ENCODE data around the gene RNF141.

RNF141 gene, protein sequence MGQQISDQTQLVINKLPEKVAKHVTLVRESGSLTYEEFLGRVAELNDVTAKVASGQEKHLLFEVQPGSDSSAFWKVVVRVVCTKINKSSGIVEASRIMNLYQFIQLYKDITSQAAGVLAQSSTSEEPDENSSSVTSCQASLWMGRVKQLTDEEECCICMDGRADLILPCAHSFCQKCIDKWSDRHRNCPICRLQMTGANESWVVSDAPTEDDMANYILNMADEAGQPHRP

DNA sequence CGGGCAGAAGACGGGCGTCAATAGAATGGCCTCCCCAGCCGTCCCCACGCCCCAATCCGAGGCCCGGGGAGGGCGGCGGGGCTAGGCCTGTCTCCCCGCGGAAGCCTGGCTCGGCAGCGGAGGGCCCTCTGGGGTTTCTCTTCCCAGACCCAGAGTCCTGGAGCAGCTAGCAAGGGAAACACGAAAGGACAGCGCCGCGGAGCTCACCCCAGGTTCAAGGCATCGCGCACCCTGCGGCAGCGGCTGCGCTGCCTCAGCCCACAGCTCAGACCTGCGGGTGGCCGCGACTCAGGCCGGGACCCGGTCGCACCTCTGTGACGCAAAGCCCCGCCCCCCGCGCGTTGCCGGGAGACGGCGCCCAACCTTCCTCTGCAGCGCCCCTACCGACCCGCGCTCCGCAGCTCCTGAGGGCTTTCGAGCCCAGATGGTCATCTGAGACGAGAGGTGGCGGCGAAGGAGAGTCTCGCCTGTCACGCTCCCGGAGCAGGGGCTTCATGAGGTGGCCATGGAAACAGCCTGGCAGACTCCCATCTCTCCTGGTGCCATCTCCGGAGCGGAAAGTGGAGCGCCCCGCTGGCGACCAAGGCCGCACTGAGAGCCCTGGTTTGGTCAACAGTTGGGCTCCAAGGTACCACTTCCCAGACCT, at the start of gene RNF141:
TSS of gene RNF141 (minus strand) at position 273 of the 646 bp plus-strand sequence. CDS start 7,029 bp downstream, outside the sequence.
- peak; percentile 94 for DNase-seq (ENCODE audit: low spot score)

DNA sequence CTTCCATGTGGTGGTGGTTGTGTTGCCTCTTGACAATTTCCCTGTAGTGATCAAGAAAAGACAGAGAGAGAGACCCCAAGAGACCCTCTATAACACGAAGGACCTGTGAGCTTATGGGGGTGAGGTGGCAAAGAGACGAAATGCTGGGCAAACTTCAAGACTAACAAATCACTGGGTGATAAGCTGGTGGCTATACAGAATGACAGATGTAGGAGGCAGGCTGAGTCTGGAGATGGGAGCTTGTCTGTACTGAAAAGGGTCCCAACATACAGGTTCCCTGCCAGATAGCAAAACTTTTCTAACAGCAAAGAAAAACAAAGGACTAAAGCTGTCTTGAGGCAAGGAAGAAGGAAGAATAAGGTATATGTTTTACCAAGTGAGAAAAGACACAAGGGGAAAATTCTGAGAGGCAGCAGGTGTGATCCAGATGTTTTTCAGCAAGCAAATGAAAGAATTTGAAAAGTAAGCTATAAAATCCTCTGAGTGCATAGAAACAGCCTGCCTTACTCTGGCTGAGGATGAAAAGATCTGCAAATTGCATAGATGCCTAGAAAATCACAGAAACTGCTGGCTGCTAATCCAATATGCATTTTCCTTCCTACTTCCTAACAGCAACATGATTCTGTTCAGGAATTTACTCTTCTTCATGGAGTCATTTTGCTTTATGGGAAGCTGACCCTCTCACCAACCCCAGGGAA, 49.4 kb upstream of the RNF141 start:
- DNase-seq (ENCODE audit: low spot score) = no peak

DNA sequence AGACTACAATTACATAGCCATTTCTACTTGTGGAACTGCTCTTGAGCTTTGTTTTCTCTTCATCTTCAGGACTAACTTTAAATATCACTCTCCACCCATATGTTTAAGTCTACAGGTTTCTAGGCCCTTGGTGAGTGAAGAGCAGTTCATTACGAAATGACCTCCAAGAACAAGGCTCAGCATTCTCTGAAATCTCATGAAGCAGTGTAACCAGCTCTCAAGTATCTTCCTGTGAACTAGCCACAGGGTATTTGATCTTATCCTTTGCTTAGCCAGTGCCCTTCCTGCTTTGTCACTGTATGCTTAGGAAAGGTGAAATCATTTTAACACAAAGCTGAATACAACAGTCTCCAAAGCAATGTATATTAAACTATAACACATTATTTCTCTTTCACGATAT, 47.9 kb upstream of the RNF141 start:
- peak; percentile 23 for DNase-seq (ENCODE audit: low spot score)

DNA sequence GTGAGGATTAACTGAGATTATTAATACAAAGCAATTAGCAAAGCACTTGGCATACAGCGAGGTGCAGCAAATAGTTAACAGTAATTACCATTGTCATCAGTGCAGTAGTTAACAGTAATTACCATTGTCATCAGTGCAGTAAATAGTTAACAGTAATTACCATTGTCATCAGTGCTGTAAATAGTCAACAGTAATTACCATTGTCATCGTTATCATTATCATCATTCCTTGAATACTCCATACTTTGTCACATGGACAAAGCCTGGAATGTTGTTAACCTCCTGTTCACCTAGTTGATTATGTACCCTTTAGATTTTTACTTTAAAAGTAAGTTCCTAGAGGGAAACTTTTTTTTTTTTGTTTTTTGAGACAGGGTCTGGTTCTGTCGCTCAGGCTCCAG, 47.0 kb upstream of the RNF141 start:
- DNase-seq (ENCODE audit: low spot score) = no peak

DNA sequence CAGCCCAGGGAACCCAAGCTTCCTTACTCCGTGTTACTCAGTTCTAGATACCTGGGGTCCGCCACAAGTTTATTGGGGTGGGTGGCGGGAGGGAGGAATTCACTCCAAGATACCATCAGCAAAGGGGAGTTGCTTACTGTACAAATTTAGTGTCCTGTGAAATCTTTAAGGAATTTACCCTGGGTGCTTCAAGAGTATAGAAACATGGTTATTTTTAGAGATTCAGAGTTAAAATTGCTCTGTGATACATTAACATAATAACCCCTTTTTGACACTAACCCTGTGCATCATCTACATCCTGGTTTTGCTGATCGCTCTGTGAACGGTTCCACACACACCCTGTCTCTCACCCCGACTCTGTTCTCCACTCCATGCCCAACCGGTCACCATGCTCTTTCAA, 46.4 kb upstream of the RNF141 start:
- no peak for DNase-seq (ENCODE audit: low spot score)

DNA sequence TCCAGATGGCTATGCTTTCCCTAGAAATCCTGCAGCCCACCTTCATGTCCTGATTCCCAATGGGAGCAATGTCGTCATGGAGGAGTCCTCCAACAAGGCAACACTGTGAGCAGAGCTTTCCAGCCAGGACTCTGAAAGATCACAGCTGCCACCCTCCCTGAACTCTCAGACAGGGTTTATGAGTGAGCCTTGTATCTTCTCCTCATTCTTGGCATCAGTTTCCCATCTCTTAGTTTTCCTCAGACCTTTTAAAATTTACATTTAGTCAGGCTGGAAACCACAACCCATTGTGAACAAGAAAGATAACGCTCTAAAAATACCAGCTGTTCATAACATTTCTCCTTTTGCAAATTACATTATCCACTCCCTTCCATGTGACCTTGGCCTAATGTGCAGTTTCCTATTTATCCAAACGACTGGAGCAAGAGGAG, 43.1 kb upstream of the RNF141 start:
- DNase-seq (ENCODE audit: low spot score) = no peak

DNA sequence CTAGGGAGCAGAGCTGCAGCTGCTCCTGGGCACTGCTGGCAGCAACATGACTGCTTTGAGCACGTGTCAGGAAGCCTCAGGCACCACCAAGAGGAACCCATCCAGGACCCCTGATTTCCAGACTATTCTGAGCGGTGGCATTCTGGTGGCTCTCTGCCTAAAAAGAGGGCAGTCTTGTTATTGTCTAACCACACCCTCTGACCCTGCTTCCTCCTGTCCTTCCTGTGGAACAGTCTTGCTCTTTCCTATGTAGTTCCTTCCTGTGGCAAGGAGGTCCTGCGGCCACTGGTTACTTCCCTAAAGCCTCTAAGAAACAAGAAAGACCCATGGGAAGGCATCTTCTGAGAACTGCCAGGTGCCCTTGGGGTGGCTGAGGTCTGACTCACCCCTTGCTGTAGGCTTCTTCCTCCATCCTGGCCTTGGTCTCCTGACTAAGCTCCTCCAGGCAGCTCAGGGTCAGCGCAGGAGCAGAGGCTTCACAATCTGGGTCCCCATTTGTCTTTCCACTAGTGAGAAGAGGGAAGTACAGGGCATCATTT, 40.6 kb upstream of the RNF141 start:
- DNase-seq (ENCODE audit: low spot score) = peak; percentile 51

DNA sequence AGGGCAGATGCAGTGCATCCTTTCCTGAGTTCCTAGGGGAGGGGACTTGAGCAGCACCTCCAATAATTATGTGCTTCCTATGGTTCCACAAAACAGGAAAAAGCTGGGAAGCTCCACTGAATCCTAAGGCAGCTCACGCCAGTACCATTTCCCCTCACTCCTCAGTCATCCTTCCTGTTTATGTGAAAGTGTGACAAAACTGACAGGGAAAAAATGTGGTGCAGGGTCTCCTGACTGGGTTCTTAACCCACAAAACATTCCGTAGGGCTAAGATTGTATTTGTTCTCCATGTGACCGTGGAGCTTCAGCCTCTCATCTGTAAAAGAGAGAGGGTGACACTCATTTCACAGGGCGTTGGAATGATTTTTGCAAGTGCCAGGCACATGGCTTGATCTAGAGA, 39.6 kb upstream of the RNF141 start:
- no peak for DNase-seq (ENCODE audit: low spot score)

DNA sequence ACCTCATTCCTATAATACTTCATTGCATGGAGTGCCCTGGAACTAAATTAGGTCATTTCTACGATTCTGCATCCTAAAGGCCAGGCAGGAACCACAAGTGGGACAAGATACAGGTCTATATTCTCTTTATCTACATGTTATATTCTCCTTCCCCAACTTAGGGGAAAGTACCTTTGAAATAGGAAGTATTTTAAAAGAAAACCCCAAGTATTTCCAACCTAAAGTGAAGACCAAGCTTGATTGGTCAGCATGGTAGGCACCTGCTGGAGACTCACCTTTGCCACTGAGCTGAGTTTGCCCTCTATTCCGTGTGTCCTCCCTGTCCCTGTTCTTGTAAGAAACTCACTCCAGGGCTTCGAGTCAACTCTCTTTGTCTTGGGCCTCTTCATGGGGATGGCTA, 38.7 kb upstream of the RNF141 start:
- DNase-seq (ENCODE audit: low spot score) = no peak

DNA sequence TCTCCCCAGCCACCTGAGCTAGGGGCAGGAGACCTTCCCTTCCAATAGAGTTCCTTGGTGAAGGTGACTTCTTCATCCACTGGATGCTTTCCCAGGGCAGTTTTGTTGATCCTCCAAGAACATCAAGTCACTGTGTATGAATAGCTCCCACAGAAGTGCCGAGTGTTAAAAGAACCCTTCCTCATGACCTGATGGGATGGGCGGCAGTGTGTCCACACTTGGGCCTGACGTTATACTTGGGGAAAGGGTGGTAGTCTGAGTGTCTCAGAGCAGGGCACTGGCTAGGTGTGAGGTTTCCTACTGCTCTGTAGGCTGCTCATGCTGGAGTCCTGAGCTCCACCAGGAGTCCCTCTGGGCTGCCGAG, 35.0 kb upstream of the RNF141 start:
- DNase-seq (ENCODE audit: low spot score) = no peak

DNA sequence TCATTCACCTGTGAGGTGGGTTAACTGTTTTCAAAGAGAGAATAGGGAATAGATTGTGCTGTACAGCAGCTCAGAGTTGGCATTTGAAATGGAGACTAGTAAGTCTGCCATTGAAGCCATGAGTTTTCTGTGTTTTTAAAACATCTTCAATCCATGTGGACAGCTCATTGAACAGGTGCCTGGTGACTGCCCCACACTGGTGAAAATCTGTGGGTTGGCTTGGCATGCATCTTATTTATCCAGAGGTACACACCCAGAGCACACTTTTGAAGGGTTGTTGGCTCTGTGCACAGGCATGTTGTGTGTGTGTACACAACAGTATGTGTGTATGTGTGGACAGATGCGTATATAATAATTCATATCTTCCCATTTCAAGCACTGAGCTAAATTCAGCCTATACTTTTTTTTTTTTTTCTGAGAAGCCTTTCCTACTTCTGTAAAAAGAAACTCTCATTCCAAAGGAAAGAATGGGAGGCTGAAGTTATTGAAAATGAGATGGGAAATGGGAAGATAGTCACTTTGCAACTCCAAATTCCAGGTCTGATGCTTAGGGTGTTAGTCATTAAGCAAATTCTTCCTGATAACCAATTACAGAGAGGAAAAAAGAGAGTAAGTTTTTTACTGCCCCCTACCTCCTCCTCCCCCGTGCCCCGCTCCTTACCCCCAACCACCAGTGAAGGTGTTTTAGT, 34.5 kb upstream of the RNF141 start:
- peak; percentile 18 for DNase-seq (ENCODE audit: low spot score)

DNA sequence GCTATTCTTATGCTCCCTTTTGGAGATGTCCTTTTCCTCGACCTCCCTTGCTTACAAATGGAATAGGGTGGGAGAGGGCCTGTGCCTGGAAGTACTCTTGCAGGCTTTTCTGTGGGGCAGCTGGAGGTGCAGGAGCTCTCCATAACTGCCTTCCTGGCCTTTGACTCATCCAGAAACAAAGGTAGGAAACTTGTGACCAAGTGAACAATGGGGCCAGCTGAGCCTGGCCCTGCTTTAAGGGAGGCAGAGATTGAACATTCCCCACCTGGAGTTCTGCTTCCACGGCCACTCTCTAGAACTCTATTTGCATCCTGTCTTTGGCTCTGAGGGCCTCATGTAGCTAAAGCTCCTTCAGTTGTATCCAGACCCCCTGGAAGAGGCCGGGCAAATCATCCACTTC, 32.6 kb upstream of the RNF141 start:
- peak; percentile 9 for DNase-seq (ENCODE audit: low spot score)

DNA sequence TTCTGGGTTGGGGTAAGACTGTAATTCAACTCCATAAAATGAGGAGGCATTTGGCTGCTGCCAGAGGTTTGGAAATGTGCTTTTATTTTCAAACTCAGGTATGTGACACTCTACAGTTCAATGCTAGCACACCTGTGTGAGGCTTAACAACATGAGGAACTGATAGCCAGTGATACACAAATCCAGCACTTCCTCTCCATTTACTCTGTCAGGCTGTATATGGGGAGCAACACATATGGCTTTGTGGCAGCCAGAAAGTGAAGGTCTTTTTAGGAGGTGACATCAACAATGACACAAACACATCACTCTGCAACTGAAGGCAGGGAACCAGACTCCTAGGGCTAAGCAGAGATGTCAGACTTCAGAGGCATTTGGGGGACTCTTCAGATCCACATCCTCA, 32.0 kb upstream of the RNF141 start:
- no peak for DNase-seq (ENCODE audit: low spot score)

DNA sequence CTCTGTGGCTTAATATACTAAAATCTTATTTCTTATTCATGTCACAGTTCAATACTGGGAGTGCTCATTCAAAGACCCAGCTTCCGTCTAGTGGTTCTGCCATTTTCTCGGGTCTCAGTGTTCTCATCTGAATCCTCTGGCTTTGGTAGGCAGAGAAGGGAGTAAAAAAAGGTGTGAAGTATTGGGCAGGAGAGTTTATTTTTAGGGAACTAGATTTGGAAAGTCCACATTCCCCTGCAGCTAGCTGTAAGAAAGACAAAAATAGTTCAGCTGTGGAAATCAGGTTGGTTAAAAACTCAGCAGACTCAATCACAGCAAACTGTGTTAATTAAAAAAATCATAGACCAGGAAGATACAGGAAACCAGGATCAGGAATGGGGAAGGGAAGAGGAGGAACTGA, 31.5 kb upstream of the RNF141 start:
- no peak for DNase-seq (ENCODE audit: low spot score)

DNA sequence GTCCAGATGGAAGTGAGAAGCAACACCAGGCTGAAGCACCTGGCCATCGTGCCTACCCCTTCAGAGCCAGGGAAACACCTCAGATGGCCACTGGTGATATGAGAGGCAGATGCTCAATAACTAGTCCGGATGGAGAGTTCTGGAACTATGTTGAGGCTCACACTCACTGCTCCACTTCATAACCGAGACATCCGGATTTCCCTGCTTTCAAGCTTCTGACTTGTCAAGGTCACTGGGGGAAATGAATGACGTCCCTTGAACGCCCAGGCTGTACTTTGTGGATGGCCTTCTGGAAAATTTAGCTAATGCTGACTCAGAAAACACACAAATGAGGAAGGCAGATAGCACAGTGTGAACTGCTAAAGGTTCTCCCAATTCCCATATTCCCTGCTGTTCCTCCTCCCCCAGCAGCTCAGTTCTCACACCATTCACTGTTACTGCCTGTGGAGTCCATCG, 27.5 kb upstream of the RNF141 start, which contains the start of gene LYVE1:
TSS of gene LYVE1 (minus strand) at position 180 of the 456 bp plus-strand sequence. CDS start at position 47, 133 bp downstream.
- DNase-seq (ENCODE audit: low spot score) = no peak

DNA sequence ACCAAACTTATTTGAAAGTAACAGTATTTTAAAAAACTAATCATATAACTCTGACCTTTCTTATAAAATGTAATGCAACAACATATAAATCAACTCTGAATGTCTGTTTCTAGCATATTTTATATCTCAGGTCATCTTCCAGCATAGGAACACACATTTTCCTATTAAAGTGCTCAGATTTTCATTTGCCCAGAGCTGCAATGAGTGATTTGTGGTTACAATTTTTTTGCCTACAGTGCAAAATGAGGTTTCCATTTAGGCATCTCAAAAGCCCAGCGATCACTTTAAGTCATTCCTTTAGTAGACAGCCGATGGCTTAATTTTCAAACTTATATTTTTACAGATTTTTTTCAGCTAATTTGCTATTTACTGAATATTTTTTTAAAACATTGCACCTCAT, 26.5 kb upstream of the RNF141 start:
- DNase-seq (ENCODE audit: low spot score) = no peak

DNA sequence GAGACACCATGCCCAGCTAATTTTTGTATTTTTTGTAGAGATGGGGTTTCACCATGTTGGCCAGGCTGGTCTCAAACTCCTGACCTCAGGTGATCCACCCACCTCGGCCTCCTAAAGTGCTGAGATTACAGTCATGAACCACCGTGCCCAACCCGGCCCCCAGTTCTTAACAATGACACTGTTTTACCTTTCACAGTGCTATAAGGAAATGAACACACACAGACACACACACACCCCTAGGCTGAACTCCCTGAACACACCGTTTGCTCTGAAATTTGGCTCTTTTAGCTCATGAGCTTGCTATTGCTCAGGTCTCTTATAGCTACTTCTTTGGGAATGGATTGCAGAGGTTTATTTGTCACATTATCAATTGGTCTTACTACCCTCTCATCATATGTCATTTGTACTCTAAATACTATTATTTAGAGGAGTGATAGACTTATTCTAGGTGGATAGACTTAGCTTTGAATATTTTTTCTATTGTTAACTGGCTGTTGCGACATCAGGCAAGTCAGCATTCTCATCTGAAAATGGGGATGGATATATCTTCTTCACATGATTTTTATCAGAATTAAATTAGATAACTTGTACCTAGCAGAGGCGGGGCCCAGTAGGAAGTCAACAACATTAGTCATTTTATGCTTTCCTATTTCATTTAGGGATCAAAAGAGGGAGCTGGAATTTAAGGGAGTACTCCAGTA, 25.4 kb upstream of the RNF141 start:
- no peak for DNase-seq (ENCODE audit: low spot score)

DNA sequence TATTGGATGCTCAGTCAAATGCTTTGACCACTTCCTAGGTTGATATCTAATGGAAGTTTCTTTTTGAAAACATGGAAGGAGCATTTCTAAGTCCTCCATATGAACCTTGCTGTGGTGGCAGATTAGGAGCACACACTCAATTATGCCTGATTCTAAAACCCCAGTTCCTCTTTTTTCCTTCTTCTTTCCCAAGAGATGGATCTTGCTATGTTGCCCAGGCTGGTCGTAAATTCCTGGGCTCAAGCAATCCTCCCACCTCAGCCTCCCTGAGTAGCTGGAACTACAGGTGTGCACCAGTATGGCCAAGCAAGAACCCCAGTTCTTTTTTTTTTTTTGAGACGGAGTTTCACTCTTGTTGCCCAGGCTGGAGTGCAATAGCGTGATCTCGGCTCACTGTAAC, 24.5 kb upstream of the RNF141 start:
- no peak for DNase-seq (ENCODE audit: low spot score)

DNA sequence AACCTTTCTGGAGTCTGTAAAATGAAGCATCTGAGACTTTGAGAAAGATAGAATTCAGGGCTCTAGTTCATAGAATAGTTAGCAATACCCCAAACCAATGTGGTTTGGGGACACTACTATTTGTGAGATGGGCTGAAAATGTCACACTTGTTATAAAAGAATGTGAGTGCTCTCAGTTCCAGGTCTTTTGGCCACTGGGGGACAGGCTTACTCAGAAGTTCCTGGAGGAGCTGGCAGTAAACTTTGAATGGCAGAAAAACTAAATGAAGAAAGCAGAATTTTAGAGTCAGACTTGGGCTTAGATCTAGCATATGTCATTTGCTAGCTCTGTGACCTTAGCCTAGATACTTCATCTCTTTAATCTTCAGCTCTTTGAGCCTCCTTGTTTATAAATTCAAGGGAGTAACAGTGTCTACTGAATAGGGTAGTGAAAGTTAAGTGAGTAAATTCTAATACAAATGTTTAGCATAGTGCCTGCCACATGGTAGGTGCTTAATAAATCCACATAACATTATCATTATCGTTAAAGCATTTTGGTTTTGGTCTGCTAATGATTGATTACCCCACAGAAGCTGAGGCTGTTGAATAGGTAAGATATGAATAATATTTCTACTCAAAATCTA, 23.8 kb upstream of the RNF141 start:
- no peak for DNase-seq (ENCODE audit: low spot score)

DNA sequence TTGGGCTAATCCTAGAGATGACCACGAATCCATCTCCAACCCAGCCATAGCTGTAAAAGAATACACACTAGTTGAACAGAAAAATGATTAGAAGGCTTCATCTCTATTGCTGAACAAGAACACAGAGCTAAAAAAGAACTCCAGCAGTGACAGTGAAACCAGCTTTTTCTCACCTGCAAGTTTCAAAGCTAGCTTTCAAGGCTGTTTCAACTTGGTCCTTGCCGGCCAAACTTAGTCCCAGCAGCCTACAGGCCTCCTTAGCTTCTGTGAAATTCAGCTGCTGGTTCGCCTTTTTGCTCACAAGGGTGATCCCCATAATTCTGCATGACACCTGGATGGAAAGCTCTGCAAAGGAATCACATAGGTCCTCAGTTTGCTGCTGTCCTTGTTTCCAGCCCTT, 23.0 kb upstream of the RNF141 start:
- no peak for DNase-seq (ENCODE audit: low spot score)

DNA sequence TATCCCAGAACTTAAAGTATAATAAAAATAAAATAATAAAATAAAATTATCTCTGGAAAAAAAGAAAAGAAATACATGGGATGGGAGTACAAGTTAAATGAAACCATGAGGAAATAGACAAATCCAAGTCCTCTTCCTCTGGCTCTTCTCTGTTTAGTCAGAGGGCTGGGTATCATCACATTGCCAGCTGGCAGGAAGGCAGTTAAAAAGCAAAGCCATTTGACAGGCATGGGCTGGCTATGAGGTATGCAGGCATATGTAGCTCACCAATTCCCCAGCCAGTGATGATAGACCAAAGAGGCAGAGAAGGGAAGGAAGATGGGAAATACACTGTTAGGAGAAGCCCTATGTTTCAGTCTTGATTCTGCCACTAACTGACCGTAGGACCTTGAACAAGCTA, 21.0 kb upstream of the RNF141 start:
- DNase-seq (ENCODE audit: low spot score) = no peak

Measured in kidney tubule cell (primary cell).